ENCODE measurements around the gene KLF5. TPM values are rescaled to one million over a fixed set of nuclear protein-coding genes. Genes with fewer than 3 reads are reported as not detected.

Gene KLF5
- total and polyA plus RNA-seq, 2 of the 4 experiments (the other 2 are of a cell fraction): 5.4 to 8.8 TPM

DNA sequence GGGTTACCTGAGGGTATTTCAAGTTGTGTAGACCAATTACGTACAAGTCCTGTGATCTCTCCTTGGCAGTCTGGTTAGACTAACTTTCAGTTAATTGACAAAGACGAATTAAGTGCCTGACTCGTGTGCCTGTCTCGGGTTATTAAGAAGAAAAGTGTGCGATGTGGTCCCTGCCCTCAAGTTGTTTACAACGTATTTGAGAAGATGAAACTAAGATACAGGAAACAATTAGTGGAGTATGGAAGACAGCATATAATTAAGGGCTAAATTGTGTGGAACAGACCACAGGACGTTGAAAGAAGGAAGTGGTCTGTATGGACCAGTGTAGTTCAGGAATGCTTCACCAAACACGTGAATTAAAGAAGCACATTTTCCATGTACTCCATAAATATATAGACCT lies 49.2 kb downstream of the KLF5 start:
- Histone ChIP-seq H3K9me1 (ENCODE audit: insufficient read depth, low read length) (no peaks in the 10 kb centered on the region), H2AK5ac (ENCODE audit: low read depth, low read length) (no peak overlapping the region; the same call in 1 of the 2 replicates), H3K9ac (ENCODE audit: low read depth, low read length) (no peak overlapping the region), H3K9me3 (ENCODE audit: control insufficient read depth, insufficient read depth, low read length) (no peaks in the 10 kb centered on the region), H3K18ac (ENCODE audit: low read depth, low read length) (no peak overlapping the region), H4K20me1 (ENCODE audit: insufficient read depth, low read length) (no peaks in the 10 kb centered on the region), H3K4ac (ENCODE audit: low read depth, low read length) (no peak overlapping the region), H2AK9ac (replicated peaks; ENCODE audit: low read depth, low read length, poor library complexity) (no peak overlapping the region), H3K14ac (replicated peaks; ENCODE audit: low read depth, low read length) (no peak overlapping the region), H3K23ac (ENCODE audit: low read depth, low read length) (no peak overlapping the region), H2BK20ac (ENCODE audit: low read depth, low read length) (no peak overlapping the region; the same call in 1 of the 2 replicates), H3K36me3 (ENCODE audit: control insufficient read depth, insufficient read depth, low read length) (no peaks in the 10 kb centered on the region), H2AFZ (replicated peaks; ENCODE audit: low read length, poor library complexity) (no peak overlapping the region), H3K4me1 (ENCODE audit: control insufficient read depth, insufficient read depth, low read length) (no peaks in the 10 kb centered on the region; the same call in 1 of the 2 replicates), H2BK15ac (ENCODE audit: low read depth, low read length) (no peak overlapping the region), H4K91ac (ENCODE audit: insufficient read depth, low read depth, low read length) (no peak overlapping the region), H2BK5ac (ENCODE audit: low read depth, low read length, poor library complexity, severe bottlenecking) (no peak overlapping the region), H3K56ac (ENCODE audit: extremely low read depth, insufficient read depth, low read length) (no peak overlapping the region), H3K27ac (ENCODE audit: insufficient read depth, low read length) (no peak overlapping the region), H3K79me1 (ENCODE audit: low read depth in 1 of 2, low read length in 2 of 2) (no peaks in the 10 kb centered on the region), H2BK120ac (ENCODE audit: low read depth, low read length) (no peak overlapping the region), H3K4me2 (ENCODE audit: low read depth, low read length) (no peak overlapping the region), H3K27me3 (ENCODE audit: control insufficient read depth, insufficient read depth, low read length) (no peaks in the 10 kb centered on the region), H3K4me3 (ENCODE audit: insufficient read depth, low read depth, low read length) (no peak overlapping the region), H4K8ac (ENCODE audit: low read depth in 2 of 2, low read length in 2 of 2) (no peak overlapping the region), H4K5ac (ENCODE audit: low read depth, low read length) (no peak overlapping the region)
- intact Hi-C loops (cut with micrococcal nuclease): no loop called here
- ATAC-seq (ENCODE audit: low read depth): no peak
- CTCF ChIA-PET: no interaction called here
- TF ChIP-seq CEBPB (IDR thresholded peaks at IDR 0.05; ENCODE audit: low read depth, low read length): no peak
- no peak for TF ChIP-seq RAD21 (IDR thresholded peaks at IDR 0.05; ENCODE audit: low read length)
- TF ChIP-seq, protein P1, sequence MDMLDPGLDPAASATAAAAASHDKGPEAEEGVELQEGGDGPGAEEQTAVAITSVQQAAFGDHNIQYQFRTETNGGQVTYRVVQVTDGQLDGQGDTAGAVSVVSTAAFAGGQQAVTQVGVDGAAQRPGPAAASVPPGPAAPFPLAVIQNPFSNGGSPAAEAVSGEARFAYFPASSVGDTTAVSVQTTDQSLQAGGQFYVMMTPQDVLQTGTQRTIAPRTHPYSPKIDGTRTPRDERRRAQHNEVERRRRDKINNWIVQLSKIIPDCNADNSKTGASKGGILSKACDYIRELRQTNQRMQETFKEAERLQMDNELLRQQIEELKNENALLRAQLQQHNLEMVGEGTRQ (IDR thresholded peaks at IDR 0.05; ENCODE audit: low read depth, low read length): no peak
- TF ChIP-seq, protein P2, sequence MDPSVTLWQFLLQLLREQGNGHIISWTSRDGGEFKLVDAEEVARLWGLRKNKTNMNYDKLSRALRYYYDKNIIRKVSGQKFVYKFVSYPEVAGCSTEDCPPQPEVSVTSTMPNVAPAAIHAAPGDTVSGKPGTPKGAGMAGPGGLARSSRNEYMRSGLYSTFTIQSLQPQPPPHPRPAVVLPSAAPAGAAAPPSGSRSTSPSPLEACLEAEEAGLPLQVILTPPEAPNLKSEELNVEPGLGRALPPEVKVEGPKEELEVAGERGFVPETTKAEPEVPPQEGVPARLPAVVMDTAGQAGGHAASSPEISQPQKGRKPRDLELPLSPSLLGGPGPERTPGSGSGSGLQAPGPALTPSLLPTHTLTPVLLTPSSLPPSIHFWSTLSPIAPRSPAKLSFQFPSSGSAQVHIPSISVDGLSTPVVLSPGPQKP (IDR thresholded peaks at IDR 0.05; ENCODE audit: borderline replicate concordance, low read depth, low read length): no peak
- no peak for TF ChIP-seq SMC3 (IDR thresholded peaks at IDR 0.05; ENCODE audit: low read depth, low read length)
- no peak for TF ChIP-seq FOS (IDR thresholded peaks at IDR 0.05; ENCODE audit: low read depth, low read length)
- no peak for TF ChIP-seq POLR2A (IDR thresholded peaks at IDR 0.05; ENCODE audit: low read depth, low read length)
- no peak for TF ChIP-seq RCOR1 (IDR thresholded peaks at IDR 0.05; ENCODE audit: insufficient replicate concordance, low read length)
- TF ChIP-seq MAZ (IDR thresholded peaks at IDR 0.05; ENCODE audit: borderline replicate concordance, low read depth, low read length): no peak
- TF ChIP-seq CHD1 (IDR thresholded peaks at IDR 0.05; ENCODE audit: low read depth, low read length): no peak
- no peak for TF ChIP-seq BHLHE40 (IDR thresholded peaks at IDR 0.05; ENCODE audit: low read depth, low read length)
- no peak for TF ChIP-seq MAFK (IDR thresholded peaks at IDR 0.05; ENCODE audit: low read depth, low read length)
- TF ChIP-seq, protein P3, sequence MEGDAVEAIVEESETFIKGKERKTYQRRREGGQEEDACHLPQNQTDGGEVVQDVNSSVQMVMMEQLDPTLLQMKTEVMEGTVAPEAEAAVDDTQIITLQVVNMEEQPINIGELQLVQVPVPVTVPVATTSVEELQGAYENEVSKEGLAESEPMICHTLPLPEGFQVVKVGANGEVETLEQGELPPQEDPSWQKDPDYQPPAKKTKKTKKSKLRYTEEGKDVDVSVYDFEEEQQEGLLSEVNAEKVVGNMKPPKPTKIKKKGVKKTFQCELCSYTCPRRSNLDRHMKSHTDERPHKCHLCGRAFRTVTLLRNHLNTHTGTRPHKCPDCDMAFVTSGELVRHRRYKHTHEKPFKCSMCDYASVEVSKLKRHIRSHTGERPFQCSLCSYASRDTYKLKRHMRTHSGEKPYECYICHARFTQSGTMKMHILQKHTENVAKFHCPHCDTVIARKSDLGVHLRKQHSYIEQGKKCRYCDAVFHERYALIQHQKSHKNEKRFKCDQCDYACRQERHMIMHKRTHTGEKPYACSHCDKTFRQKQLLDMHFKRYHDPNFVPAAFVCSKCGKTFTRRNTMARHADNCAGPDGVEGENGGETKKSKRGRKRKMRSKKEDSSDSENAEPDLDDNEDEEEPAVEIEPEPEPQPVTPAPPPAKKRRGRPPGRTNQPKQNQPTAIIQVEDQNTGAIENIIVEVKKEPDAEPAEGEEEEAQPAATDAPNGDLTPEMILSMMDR (conservative IDR thresholded peaks at IDR 0.05; ENCODE audit: low read depth, low read length): no peak
- TF ChIP-seq RFX5 (IDR thresholded peaks at IDR 0.05; ENCODE audit: low read depth, low read length): no peak
- TF ChIP-seq NFE2L2 (IDR thresholded peaks at IDR 0.05; ENCODE audit: low read depth, low read length): no peak
- no peak for TF ChIP-seq MXI1 (IDR thresholded peaks at IDR 0.05; ENCODE audit: borderline replicate concordance, low read depth, low read length)
- DNase-seq: no peak
- no TSS peak for BruUV-seq (replicated peaks)
- POLR2A ChIA-PET (ENCODE audit: unreplicated experiment): no interaction called here
- dilution Hi-C loops (cut with HindIII; ENCODE audit: low sequenced_read_pairs, unreplicated experiment): no loop called here
- in situ Hi-C loops (cut with MboI; ENCODE audit: low sequenced_read_pairs): no loop called here
- 37% methylated on average over 2 of the region's 8 CpGs; no CpG with 5 or more reads in 1 of the 2 experiments for WGBS, 2 experiments (ENCODE audit: extremely low coverage in 2 of 2, insufficient read length in 1 of 2)
